Karpas-422 (cell line): ENCODE data around the gene UNCX. TPM values are rescaled to one million over a fixed set of nuclear protein-coding genes. Genes with fewer than 3 reads are reported as not detected.
"Not testable (repeated sequence)": the region's sequence is repeated elsewhere in the genome, so short reads cannot be mapped to it uniquely, and the experiment has no call there.

Experiments
- DNase-seq: peaks from one replicate; pipeline ENCODE4 v3.0.0-alpha.2; 2015
- H2AFZ ChIP-seq: fragments of 200-600 bp; sonication (generic); 2 replicates; pipeline ENCODE4 v1.6.1; 2014; ENCODE audit warnings: antibody characterized with exemption, low read length, mixed read lengths
- H3K27ac ChIP-seq: fragments of 200-600 bp; sonication (generic); 2 replicates; pipeline ENCODE4 v1.5.1; 2014; ENCODE audit warnings: mild to moderate bottlenecking, low read length, moderate library complexity
- H3K27me3 ChIP-seq: fragments of 200-600 bp; sonication (generic); 2 replicates; pipeline ENCODE4 v1.6.1; 2014; ENCODE audit warnings: low read length, mixed read lengths
- H3K36me3 ChIP-seq: fragments of 200-600 bp; sonication (generic); 2 replicates; pipeline ENCODE4 v1.6.1; 2014; ENCODE audit warnings: low read length, mixed read lengths; ENCODE audit not compliant: insufficient read depth
- H3K4me1 ChIP-seq: fragments of 200-600 bp; sonication (generic); 2 replicates; pipeline ENCODE4 v1.6.1; 2014; ENCODE audit warnings: mild to moderate bottlenecking, low read length, mixed read lengths
- H3K4me2 ChIP-seq: fragments of 200-600 bp; sonication (generic); 2 replicates; pipeline ENCODE4 v1.6.1; 2014; ENCODE audit warnings: low read length, low read depth, mild to moderate bottlenecking; ENCODE audit not compliant: poor library complexity, severe bottlenecking
- H3K4me3 ChIP-seq: fragments of 200-600 bp; sonication (generic); 2 replicates; pipeline ENCODE4 v1.5.1; 2014; ENCODE audit warnings: mild to moderate bottlenecking, antibody characterized with exemption, low read length, mixed read lengths
- H3K79me2 ChIP-seq: fragments of 200-600 bp; sonication (generic); 2 replicates; pipeline ENCODE4 v1.6.1; 2014; ENCODE audit warnings: mild to moderate bottlenecking, low read length, mixed read lengths
- H3K9ac ChIP-seq: fragments of 200-600 bp; sonication (generic); 2 replicates; pipeline ENCODE4 v1.6.0; 2014; ENCODE audit warnings: low read length
- H3K9me2 ChIP-seq: fragments of 200-600 bp; sonication (generic), shearing (Covaris generic); replicated peaks from 2 replicates; pipeline ENCODE4 v1.6.0; 2014; ENCODE audit warnings: mild to moderate bottlenecking, low read length, moderate library complexity; ENCODE audit not compliant: insufficient read depth
- H3K9me3 ChIP-seq: fragments of 300-700, 200-600 bp; sonication (generic); 2 replicates; pipeline ENCODE4 v1.6.1; 2014; ENCODE audit warnings: low read length, mixed read lengths
- H4K20me1 ChIP-seq: fragments of 200-600 bp; sonication (generic); 2 replicates; pipeline ENCODE4 v1.6.1; 2014; ENCODE audit warnings: mild to moderate bottlenecking, antibody characterized with exemption, low read length, low read depth; ENCODE audit not compliant: insufficient read depth
- total RNA-seq: library from RNA; depleted of rRNA; stranded (reverse); fragments of >200 nt; shearing (Covaris generic); gene quantifications from 2 replicates; pipeline ENCODE4 v1.2.3, GENCODE V29; 2014; ENCODE audit warnings: low replicate concordance

UNCX gene
- total RNA-seq, 1 experiment from 2014 or later: not detected

DNA sequence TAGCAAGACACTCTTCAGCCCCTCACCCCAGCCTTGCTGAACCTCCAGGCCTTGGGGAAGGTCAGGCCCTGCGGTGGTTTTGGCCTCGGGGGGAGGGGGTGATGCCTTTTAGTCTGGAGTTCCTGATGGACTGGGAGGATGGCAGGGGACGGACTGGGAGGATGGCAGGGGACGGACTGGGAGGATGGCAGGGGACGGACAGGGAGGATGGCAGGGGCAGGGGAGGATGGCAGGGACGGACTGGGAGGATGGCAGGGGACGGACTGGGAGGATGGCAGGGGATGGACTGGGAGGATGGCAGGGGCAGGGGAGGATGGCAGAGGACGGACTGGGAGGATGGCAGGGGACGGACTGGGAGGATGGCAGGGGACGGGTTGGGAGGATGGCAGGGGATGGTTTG is 28.4 kb downstream of the UNCX start:
- H3K27me3 ChIP-seq, H3K9me3 ChIP-seq, DNase-seq, H3K4me1 ChIP-seq, H2AFZ ChIP-seq, H3K4me2 ChIP-seq, H3K27ac ChIP-seq, H4K20me1 ChIP-seq, H3K36me3 ChIP-seq, H3K79me2 ChIP-seq, H3K9me2 ChIP-seq, H3K4me3 ChIP-seq, H3K9ac ChIP-seq: not testable (repeated sequence)

- no peaks in the 10 kb centered on the region for H3K9me3 ChIP-seq
- no peak overlapping the region for H3K4me2 ChIP-seq
- no peaks in the 10 kb centered on the region for H3K4me1 ChIP-seq
- H3K27ac ChIP-seq: no peak overlapping the region
- H3K9me2 ChIP-seq: no peaks in the 10 kb centered on the region
- H3K36me3 ChIP-seq: no peaks in the 10 kb centered on the region
- no peak for DNase-seq
- H4K20me1 ChIP-seq: no peaks in the 10 kb centered on the region
- no peaks in the 10 kb centered on the region for H3K79me2 ChIP-seq
- no peak overlapping the region for H3K4me3 ChIP-seq
- no peak overlapping the region for H2AFZ ChIP-seq
- no peak overlapping the region for H3K9ac ChIP-seq
- H3K27me3 ChIP-seq: no peaks in the 10 kb centered on the region
Measured at GRCh38 chr7:1262441-1262840, 29.8 kb downstream of the UNCX start.

DNA sequence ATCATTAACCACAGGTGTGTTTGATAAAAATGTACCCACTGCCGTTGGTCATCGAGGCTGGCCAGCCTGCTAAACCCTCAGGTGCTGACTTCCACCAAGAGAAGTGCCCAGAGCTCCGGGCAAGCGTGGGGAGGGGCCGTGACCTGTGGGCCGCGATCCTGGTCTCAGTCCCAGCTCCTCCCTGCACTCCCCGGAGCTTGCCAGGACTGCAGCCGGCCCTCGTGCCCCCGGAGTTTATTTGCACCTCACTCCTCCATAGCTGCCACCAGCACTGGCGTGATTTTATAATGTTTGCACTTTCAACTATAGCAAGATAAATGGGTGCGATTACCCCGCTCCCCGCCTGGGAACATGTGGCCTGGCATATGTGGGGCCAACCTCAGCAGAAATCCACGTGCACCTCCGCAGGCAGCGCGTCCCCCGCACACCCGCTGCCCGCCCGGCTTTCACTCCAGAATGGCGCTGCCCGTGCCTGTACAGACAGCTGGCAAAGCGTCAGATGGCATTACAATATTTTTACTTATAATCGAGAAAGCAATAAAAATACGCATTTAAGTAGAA is 30.8 kb downstream of the UNCX start:
- Histone ChIP-seq H3K79me2 (no peaks in the 10 kb centered on the region), H3K27ac (no peak overlapping the region), H4K20me1 (no peaks in the 10 kb centered on the region), H2AFZ (no peak overlapping the region), H3K9me2 (no peaks in the 10 kb centered on the region), H3K4me1 (no peaks in the 10 kb centered on the region), H3K27me3 (no peaks in the 10 kb centered on the region), H3K9ac (no peak overlapping the region), H3K36me3 (no peaks in the 10 kb centered on the region), H3K9me3 (no peaks in the 10 kb centered on the region), H3K4me3 (no peak overlapping the region), H3K4me2 (no peak overlapping the region)
- no peak for DNase-seq

DNA sequence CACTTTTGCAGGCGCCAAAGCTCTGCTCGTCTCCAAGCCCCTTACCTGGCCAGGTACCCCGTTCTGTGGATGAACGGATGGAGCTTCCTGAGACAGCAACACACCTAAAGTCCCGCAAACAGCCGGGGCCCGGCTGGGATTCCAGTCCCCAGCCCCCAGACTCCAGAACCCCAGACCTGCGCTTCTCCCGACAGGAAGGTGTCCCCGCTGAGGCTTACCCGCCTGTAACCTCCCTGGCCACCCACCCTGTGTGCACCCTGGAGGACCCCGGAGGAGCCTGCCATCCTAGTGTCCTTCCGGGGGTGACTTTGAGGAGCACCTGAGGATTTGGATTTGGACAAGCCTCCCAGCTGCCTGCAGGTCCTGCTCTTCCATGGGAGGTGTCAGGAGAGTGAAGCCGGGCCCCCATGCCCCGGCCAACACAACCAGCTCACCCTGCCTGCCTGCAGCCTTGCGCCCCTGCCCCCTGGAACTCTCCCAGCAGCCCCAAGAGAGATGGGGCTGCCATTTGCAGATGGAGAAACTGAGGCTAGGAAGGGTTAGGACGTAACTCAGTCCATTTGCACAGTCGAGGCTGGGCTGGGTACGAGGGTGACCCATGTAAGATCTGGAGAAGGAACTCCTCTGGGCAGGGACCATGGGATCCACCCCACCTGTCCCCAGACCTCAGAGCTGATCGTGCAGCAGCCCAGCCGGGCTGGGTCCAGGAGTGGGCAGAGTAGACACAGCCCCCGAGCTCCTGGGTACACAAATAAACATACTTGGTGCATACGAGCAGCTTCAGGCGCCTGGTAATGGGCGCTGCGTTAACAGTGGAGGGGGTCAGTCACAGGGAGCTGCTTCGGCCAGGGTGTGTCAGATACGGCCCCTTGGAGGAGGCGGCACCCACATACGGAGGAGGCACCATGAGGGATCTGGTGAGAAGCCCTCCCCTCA is 31.9 kb downstream of the UNCX start:
- Histone ChIP-seq H3K27ac (no peak overlapping the region), H3K79me2 (no peaks in the 10 kb centered on the region), H3K36me3 (no peaks in the 10 kb centered on the region), H3K4me3 (no peak overlapping the region), H3K9me2 (no peaks in the 10 kb centered on the region), H3K4me1 (no peaks in the 10 kb centered on the region), H3K4me2 (no peak overlapping the region), H3K27me3 (no peaks in the 10 kb centered on the region), H2AFZ (no peak overlapping the region), H3K9ac (no peak overlapping the region), H4K20me1 (no peaks in the 10 kb centered on the region), H3K9me3 (no peaks in the 10 kb centered on the region)
- DNase-seq: no peak

DNA sequence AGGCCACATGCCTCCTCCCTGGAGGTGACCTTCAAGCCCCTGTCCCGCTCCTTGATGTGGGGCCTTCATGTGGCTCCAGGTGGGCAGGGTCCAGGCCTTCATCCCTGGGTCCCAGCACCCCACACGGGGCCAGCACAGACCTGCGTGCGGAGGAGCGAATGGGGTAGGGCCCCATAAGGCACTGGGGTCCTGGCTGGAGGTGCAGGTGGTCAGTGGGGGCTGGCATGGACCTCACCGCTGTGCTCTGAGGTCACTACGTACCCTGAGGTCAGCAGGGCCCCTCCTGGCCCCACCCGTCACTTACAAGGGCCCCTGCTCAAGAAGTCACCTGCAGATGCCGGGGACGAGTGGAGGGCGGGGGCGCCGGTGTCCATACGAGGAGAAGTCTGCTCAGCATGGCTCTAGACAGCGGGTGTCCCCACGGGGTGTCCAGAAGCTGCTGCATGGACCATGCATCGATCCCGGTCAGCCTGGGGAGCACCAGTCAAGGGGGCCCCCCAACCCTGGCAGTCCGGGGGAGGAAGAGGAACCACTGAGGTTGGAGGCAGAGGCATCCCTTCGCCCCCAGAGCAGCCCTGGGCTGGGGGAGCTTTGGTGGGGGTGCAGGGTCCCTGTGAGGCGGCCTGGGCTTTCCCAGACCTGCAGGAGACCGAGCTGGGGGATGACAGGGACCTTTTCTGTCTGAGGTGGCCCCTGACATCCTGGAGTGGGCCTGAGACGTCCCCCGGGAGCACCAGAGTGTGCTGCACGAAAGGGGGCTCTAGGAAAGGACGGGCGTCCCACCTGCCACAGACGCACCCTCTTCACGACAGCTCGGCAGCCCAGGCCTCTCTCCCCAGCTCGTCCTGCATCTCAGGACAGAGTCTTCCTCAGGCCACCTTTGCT is 34.6 kb downstream of the UNCX start:
- Histone ChIP-seq H3K9me2 (no peaks in the 10 kb centered on the region), H3K4me1 (no peaks in the 10 kb centered on the region), H3K4me3 (no peak overlapping the region), H3K27me3 (no peaks in the 10 kb centered on the region), H3K79me2 (no peaks in the 10 kb centered on the region), H4K20me1 (no peaks in the 10 kb centered on the region), H3K9me3 (no peaks in the 10 kb centered on the region), H3K27ac (no peak overlapping the region), H3K4me2 (no peak overlapping the region), H2AFZ (no peak overlapping the region), H3K36me3 (no peaks in the 10 kb centered on the region), H3K9ac (no peak overlapping the region)
- DNase-seq: no peak

GRCh38 chr7:1268076-1268815 is 35.6 kb downstream of the UNCX start:
- no peaks in the 10 kb centered on the region for H3K36me3 ChIP-seq
- no peak overlapping the region for H2AFZ ChIP-seq
- H3K79me2 ChIP-seq: no peaks in the 10 kb centered on the region
- no peaks in the 10 kb centered on the region for H3K9me3 ChIP-seq
- H4K20me1 ChIP-seq: no peaks in the 10 kb centered on the region
- H3K27me3 ChIP-seq: no peaks in the 10 kb centered on the region
- no peak overlapping the region for H3K27ac ChIP-seq
- no peak overlapping the region for H3K9ac ChIP-seq
- no peaks in the 10 kb centered on the region for H3K9me2 ChIP-seq
- no peak overlapping the region for H3K4me3 ChIP-seq
- no peak for DNase-seq
- no peaks in the 10 kb centered on the region for H3K4me1 ChIP-seq
- H3K4me2 ChIP-seq: no peak overlapping the region

- Histone ChIP-seq H3K4me1 (no peaks in the 10 kb centered on the region), H3K27ac (no peak overlapping the region), H3K9me3 (no peaks in the 10 kb centered on the region), H3K9me2 (no peaks in the 10 kb centered on the region), H3K36me3 (no peaks in the 10 kb centered on the region), H3K9ac (no peak overlapping the region), H3K4me2 (no peak overlapping the region), H3K27me3 (no peaks in the 10 kb centered on the region), H2AFZ (no peak overlapping the region), H3K4me3 (no peak overlapping the region), H3K79me2 (no peaks in the 10 kb centered on the region), H4K20me1 (no peaks in the 10 kb centered on the region)
- DNase-seq: no peak
Measured at GRCh38 chr7:1268866-1269265, 36.2 kb downstream of the UNCX start.
